ENCODE measurements around the gene MYCBP2.
"Not testable (repeated sequence)": the region's sequence is repeated elsewhere in the genome, so short reads cannot be mapped to it uniquely, and the experiment has no call there.

Gene MYCBP2

DNA sequence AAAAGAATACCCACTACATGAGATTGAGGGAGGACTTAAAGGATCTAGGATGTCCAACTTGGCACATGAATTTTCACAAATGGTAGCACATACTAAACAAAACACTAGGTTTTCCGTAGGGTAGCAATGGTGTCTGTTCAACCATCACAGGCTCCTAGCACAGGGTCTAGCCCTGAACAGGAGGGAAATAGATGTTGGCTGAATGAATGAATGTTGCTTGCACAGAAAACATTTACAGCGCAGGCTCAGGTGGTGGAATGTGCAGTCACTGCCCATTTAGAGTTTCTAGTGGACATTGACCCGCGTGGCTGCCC is 1.9 kb upstream of the MYCBP2 start:
- TF ChIP-seq, protein P1, sequence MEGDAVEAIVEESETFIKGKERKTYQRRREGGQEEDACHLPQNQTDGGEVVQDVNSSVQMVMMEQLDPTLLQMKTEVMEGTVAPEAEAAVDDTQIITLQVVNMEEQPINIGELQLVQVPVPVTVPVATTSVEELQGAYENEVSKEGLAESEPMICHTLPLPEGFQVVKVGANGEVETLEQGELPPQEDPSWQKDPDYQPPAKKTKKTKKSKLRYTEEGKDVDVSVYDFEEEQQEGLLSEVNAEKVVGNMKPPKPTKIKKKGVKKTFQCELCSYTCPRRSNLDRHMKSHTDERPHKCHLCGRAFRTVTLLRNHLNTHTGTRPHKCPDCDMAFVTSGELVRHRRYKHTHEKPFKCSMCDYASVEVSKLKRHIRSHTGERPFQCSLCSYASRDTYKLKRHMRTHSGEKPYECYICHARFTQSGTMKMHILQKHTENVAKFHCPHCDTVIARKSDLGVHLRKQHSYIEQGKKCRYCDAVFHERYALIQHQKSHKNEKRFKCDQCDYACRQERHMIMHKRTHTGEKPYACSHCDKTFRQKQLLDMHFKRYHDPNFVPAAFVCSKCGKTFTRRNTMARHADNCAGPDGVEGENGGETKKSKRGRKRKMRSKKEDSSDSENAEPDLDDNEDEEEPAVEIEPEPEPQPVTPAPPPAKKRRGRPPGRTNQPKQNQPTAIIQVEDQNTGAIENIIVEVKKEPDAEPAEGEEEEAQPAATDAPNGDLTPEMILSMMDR (IDR thresholded peaks at IDR 0.05; ENCODE audit: low read depth, low read length) = no peak
- no peaks in the 10 kb centered on the region for H3K9me3 ChIP-seq (ENCODE audit: severe bottlenecking)

GRCh38 chr13:77325371-77325980 is 1.4 kb downstream of the MYCBP2 start:
- Histone ChIP-seq H3K36me3 (no peaks in the 10 kb centered on the region), H3K27me3 (ENCODE audit: insufficient read depth, low read depth, severe bottlenecking) (no peaks in the 10 kb centered on the region), H3K4me3 (ENCODE audit: low read depth, low read length) (peak overlapping the region; percentile 68), H3K27ac (no peak overlapping the region), H3K9me3 (ENCODE audit: severe bottlenecking) (no peaks in the 10 kb centered on the region)
- TF ChIP-seq, protein P1 (IDR thresholded peaks at IDR 0.05; ENCODE audit: low read depth, low read length) = no peak
- no peak for DNase-seq

More for the DNA sequence above, 1.9 kb upstream of the MYCBP2 start:
- H3K36me3 ChIP-seq = no peaks in the 10 kb centered on the region
- peak overlapping the region; percentile 78 for H3K4me3 ChIP-seq (ENCODE audit: low read depth, low read length)
- H3K27me3 ChIP-seq (ENCODE audit: insufficient read depth, low read depth, severe bottlenecking) = no peaks in the 10 kb centered on the region
- DNase-seq = no peak
- peak overlapping the region; percentile 28; the same call in 1 of the 2 replicates for H3K27ac ChIP-seq

GRCh38 chr13:77323858-77324257 is 3.0 kb downstream of the MYCBP2 start:
- no peak overlapping the region for H3K4me3 ChIP-seq (ENCODE audit: low read depth, low read length)
- no peaks in the 10 kb centered on the region for H3K9me3 ChIP-seq (ENCODE audit: severe bottlenecking)
- H3K36me3 ChIP-seq = no peaks in the 10 kb centered on the region
- no peaks in the 10 kb centered on the region for H3K27me3 ChIP-seq (ENCODE audit: insufficient read depth, low read depth, severe bottlenecking)
- TF ChIP-seq, protein P1 (IDR thresholded peaks at IDR 0.05; ENCODE audit: low read depth, low read length) = no peak
- H3K27ac ChIP-seq = no peak overlapping the region
- no peak for DNase-seq

DNA sequence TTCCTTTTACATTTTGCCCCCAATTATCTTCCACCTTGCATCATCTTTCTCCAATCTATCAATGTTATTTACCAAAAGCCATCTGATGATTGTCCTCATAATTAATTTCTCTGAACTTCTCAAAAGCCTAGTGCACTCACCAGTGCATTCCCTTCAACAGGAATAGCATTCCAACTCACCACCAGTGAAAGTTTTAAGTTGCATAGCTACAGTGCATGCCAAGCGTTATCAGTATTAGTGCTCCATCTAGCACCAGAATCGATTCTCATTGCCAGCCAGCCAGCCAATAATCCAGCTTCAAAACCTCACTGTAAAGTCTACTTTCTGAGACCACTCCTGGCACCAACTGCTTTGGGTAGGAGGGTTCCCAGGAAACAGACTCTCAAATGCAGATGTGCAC is 7.4 kb downstream of the MYCBP2 start:
- H3K27me3 ChIP-seq (ENCODE audit: insufficient read depth, low read depth, severe bottlenecking) = no peaks in the 10 kb centered on the region
- H3K36me3 ChIP-seq = no peaks in the 10 kb centered on the region
- H3K27ac ChIP-seq = no peak overlapping the region
- no peak for DNase-seq
- H3K9me3 ChIP-seq (ENCODE audit: severe bottlenecking) = no peaks in the 10 kb centered on the region
- TF ChIP-seq, protein P1 (IDR thresholded peaks at IDR 0.05; ENCODE audit: low read depth, low read length) = no peak
- no peak overlapping the region for H3K4me3 ChIP-seq (ENCODE audit: low read depth, low read length)

DNA sequence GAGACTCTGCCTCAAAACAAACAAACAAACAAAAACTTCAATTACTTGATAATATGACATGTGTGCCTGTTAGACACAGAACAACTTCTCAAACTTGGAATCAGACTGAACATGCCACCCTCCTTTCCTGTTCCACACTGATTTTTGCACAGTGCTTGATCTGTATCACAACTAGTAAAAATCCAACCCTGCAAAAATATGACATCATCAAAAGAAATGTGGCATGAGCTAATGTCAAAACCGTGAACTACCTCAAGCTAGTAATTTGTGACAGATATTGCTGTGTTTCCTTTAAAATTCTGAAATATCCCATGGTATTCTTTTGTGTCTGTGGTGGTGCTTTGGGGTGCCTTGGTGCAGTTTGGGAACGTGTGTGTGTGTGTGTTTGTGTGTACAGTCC is 8.2 kb downstream of the MYCBP2 start:
- no peaks in the 10 kb centered on the region for H3K27me3 ChIP-seq (ENCODE audit: insufficient read depth, low read depth, severe bottlenecking)
- TF ChIP-seq, protein P1 (IDR thresholded peaks at IDR 0.05; ENCODE audit: low read depth, low read length) = no peak
- H3K4me3 ChIP-seq (ENCODE audit: low read depth, low read length) = no peak overlapping the region
- H3K9me3 ChIP-seq (ENCODE audit: severe bottlenecking) = no peaks in the 10 kb centered on the region
- H3K27ac ChIP-seq = no peak overlapping the region
- no peak for DNase-seq
- no peaks in the 10 kb centered on the region for H3K36me3 ChIP-seq

- Histone ChIP-seq H3K9me3 (ENCODE audit: severe bottlenecking) (no peaks in the 10 kb centered on the region), H3K27ac (no peak overlapping the region), H3K4me3 (ENCODE audit: low read depth, low read length) (no peak overlapping the region), H3K27me3 (ENCODE audit: insufficient read depth, low read depth, severe bottlenecking) (no peaks in the 10 kb centered on the region), H3K36me3 (no peaks in the 10 kb centered on the region)
- no peak for DNase-seq
- TF ChIP-seq, protein P1 (IDR thresholded peaks at IDR 0.05; ENCODE audit: low read depth, low read length) = no peak
These were observed 10.5 kb downstream of the MYCBP2 start for GRCh38 chr13:77316430-77316829.

- H3K27me3 ChIP-seq (ENCODE audit: insufficient read depth, low read depth, severe bottlenecking); H3K4me3 ChIP-seq (ENCODE audit: low read depth, low read length); DNase-seq; H3K9me3 ChIP-seq (ENCODE audit: severe bottlenecking); H3K27ac ChIP-seq; H3K36me3 ChIP-seq: not testable (repeated sequence)
These were observed 11.4 kb downstream of the MYCBP2 start for GRCh38 chr13:77315509-77315908.
